Measurements from ENCODE around the gene PLXDC2.
"Not testable (repeated sequence)": the region's sequence is repeated elsewhere in the genome, so short reads cannot be mapped to it uniquely, and the experiment has no call there.

The PLXDC2 gene

GRCh38 chr10:19987931-19988330 is 171.7 kb downstream of the PLXDC2 start:
- no peak for DNase-seq

- DNase-seq, result no peak
Observed at GRCh38 chr10:19993714-19994315, 177.6 kb downstream of the PLXDC2 start.

- no peak for DNase-seq
Observed at GRCh38 chr10:19998482-19998881, 182.2 kb downstream of the PLXDC2 start.

DNA sequence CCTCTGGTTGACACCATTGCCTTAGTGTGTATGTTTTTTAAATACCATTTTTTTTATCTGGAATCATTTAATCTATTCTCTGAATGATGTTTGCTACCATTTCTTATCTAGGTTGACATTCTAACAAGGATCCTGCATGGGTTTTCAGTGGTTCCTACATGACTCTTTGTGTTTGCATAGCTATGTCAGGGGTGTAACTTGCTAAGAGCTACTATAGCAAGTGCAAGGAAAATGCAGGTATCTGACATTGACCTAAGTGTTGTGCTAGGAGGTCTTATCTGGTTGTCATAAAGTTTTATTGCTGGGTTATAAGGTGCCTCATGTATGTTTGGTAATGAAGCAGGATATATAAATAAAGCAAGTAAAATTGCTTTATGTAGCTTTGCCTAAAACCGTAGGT is 183.2 kb downstream of the PLXDC2 start:
- DNase-seq, result no peak

DNA sequence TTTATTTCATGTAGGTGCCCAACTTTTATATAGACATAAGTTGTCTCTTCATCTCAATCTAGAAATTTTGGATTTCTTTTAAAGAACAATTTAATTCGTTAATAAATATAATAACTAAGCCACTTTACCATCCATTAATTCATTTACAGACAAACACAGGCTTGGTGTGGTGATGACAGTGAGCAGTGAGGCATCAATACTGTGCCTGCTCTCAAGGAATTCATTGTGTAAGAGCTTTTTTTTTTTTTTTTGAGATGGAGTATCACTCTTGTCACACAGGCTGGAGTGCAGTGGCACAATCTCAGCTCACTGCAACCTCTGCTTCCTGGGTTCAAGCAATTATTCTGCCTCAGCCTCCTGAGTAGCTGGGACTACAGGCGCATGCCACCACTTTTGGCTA is 185.8 kb downstream of the PLXDC2 start:
- DNase-seq, result not testable (repeated sequence)

DNA sequence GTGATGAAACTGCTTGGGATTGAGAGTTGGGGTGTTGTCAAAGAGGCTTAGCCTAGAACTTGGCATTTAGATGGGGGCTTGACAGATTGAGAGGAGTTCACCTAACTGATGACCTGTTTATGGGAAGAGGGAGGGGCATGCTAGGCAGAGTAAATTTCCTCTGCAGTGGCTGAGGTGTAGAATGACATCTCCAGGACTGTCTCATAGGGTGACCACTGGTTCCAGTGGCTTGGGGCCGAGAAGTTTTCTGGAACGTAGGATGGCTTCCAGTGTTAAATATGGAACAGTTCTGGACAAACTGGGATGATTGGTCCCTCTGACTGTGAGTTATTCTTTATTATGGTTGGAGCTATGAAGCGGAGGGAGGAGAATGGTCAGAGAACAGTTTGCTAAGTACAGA is 186.4 kb downstream of the PLXDC2 start:
- DNase-seq, result no peak

DNA sequence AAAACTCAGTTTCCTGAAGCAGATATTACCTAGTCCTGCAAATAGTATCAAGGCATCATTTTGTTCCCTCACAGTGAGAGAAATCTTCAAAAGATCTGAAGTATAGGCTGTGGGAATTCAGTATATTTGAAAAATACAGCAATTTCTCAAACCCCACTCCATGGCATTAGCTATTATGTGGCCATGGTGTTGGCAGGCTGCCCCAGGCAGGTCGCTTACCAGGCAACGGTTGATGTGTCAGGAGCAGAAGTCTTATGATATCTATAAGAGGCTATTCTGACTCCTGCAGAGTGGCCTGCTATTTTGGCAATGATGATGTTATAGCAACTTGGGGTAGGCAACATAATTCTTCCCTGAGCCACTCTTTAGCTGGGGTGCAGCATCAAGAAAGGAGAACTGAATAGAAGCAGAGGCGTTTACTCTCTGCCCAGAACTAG is 187.9 kb downstream of the PLXDC2 start:
- DNase-seq, result no peak

DNA sequence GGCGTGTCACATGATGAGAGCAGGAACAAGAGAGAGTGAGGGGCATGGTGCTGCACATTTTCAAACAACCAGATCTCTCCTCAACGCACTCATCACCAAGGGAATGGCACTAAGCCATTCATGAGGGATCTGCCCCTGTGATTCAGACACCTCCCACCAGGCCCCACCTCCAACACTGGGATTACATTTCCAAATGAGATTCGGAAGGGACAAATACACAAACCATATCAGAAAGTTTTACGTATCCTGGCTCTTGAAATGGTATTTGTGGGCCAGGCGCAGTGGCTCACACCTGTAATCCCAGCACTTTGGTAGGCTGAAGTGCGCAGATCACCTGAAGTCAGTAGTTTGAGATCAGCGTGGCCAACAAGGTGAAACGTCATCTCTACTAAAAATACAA is 189.4 kb downstream of the PLXDC2 start:
- DNase-seq, result no peak

- no peak for DNase-seq
Observed at GRCh38 chr10:20006169-20006870, 190.1 kb downstream of the PLXDC2 start.

DNA sequence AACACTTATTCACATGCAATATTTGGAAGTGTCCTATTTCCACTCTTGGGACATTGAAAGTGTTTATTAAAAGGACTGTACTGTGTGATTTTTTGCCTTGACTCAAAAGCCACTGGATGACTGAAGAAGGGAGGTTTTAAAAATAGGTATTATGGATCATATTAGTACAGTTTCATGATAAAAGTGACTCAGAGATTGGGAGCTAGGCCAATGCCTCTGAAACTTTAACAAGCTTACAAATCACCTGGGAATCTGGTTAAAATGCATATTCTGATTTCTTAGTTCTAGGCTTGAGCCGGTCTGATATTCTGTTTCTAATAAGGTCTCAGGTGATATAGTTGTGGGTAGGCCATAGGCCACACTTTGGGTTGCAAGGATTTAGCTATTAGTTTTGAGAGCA is 191.2 kb downstream of the PLXDC2 start:
- DNase-seq, result no peak

DNA sequence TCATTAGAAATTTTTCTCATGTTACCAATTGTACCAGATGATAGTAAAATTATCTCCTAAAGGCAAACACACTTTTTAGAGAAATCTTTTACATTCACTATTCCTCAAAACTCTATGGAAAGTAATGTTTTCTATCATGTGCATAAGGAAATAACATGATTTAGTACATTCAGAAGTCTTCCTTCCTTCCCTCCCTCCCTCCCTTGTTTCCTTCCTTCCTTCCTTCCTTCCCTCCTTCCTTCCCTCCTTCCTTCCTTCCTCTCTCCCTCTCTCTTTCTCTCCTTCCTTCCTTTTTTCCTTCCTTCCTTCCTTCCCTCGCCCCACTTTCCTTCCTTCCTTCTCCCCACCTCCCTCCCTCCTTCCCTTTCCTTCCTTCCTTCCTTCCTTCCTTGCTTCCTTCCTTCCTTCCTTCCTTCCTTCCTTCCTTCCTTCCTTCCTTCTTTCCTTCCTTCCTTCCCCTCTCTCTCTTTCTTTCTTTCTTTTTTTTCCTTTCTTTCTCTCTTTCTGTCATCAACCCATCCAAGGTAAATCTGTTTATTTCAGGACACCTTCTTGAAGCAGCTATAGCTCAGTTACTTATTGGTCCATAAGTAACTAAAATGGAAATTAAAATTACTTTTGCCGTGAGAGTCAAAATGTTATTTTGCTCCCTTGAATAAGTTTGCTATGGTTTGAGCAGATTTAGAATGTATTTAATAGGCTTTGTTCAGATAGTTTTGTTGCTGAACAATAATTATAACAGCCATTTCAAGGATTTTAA is 197.9 kb downstream of the PLXDC2 start:
- no peak for DNase-seq

DNA sequence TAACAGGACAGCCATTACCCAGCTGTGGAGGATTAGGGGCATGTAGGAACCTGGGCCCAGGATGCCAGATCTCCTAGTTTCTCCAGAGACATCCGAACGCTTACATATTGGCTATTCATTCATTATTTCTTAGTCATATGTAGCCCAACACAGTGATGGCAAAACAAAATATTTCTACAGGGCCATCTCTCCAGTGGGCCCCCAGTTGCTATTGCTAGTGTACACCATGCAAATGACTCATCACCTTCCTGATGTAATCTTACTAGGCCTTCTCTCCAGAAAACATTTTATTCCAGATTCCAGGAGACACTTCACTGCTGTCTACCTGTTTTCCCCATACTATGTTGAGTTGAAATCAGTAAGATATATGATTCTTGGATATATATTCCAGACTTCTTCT is 201.7 kb downstream of the PLXDC2 start:
- no peak for DNase-seq

DNA sequence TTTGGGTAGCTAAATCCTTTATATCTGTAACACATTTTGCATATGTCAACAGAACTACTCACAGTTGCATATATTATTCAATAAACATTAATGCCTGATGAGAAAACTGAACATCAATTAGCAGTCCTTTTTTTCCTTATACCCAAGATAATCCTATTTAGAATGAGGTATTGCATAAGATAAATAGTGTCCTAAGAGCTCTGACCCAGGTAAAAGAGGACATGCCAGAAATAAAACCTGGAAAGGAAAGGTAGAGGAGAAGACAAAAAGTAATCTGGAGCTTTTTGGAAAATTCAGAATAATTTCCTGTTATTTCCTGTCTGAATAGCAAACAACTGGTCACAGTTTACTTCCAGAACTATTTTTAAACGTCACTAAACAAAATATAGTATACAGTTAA is 204.4 kb downstream of the PLXDC2 start:
- DNase-seq, result no peak

DNA sequence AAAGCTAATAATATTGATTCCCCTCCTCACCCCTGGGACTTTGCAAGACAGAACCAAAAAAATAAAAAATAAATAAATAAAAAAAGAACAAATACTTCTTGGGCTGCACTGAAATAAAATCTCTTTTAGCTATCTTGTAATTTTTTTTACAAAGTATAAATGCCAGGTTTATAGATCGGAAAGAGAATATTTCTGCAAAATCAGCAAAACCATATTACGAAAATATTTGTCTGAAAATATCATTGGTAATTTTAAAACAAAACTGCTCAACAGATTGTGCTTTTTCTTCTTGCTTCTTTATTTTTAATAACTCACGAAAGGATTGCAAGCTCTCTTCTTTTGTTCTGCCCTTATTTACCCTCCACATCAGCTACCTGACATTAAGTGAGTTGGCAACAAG is 213.3 kb downstream of the PLXDC2 start:
- DNase-seq, result no peak

DNA sequence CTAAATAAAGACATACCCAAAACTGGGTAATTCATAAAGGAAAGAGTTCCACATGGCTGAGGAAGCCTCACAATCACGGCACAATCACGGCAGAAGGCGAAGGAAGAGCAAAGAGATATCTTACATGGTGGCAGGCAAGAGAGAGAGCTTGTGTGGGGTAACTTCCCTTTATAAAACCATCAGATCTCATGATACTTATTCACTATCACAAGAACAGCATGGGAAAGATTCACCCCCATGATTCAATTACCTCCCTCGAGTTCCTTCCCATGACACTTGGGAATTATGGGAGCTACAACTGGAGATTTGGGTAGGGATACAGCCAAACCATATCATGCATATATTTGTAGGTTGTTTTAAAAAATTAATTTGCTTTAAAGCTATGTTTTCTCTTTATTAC is 217.2 kb downstream of the PLXDC2 start:
- DNase-seq, result no peak

DNA sequence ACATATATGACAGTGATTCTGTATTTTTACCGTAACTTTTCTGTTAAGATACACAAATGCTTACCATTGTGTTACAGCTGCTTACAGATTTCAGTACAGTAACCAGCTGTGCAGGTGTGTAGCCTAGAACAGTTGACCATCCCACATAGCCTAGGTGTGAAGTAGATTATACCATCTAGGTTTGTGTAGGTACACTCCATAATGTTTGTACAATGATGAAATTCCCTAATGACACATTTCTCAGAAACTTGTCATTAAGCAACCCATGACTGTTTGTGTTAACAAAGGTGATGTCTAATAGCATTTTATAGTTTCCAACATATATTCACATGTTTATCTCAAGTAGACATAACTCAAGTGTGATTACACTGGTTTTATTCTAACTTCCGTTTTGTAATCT is 218.5 kb downstream of the PLXDC2 start:
- no peak for DNase-seq

GRCh38 chr10:20040012-20040411 is 223.8 kb downstream of the PLXDC2 start:
- DNase-seq, result no peak

DNA sequence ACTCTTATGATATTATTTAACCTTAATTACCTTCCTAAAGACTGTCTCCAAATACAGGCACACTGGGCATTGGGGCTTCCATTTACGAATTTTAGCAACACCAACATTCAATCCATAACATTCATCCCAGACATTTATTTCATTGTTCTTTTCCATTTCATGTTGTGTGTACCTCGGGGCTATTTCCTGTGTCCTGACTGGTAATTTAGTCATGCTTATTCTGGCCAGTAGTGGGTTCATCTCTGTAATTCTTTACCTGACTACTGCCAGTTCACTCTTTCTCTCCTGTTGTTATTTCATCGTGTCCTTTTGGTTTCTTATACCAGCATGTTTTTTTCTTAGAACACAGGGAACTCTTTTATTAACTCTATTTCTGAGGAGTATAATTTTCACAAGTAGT is 225.7 kb downstream of the PLXDC2 start:
- no peak for DNase-seq

- not testable (repeated sequence) for DNase-seq
Observed at GRCh38 chr10:20045100-20045499, 228.9 kb downstream of the PLXDC2 start.

DNA sequence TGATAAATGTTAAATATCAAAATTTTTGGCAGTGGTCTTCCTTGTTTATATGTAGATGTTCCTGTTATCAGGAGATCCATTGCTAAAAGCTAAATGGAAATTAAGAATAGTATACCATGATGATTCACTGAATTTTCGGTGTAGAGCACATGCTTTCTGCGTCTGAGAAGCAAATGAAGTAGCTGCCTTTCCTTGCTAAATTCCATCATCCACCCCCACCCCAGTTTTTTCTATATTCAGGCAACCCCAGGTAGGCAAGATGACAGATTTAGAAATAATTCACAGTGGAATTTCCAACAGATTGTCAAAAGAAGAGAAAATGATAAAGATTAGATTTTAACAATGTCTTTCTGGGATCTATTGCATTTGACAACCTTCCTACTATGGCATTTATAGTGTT is 231.9 kb downstream of the PLXDC2 start:
- no peak for DNase-seq

DNA sequence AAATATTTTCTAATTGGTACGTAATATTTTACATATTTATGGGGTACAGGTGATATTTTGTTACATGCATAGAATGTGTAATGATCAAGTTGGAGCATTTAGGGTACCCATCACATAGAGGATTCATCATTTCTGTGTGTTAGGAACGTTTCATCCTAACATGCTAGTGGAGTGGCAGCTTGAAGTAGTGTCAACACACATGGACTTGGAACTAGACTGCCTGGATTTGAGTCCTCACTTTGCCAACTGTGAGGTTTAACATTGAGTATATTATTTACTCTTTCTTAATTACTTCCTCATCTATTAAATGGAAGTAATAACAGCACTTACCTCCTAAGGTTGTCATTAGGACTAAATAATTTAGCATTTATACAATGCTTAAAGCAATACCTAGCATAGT is 241.9 kb downstream of the PLXDC2 start:
- no peak for DNase-seq

DNA sequence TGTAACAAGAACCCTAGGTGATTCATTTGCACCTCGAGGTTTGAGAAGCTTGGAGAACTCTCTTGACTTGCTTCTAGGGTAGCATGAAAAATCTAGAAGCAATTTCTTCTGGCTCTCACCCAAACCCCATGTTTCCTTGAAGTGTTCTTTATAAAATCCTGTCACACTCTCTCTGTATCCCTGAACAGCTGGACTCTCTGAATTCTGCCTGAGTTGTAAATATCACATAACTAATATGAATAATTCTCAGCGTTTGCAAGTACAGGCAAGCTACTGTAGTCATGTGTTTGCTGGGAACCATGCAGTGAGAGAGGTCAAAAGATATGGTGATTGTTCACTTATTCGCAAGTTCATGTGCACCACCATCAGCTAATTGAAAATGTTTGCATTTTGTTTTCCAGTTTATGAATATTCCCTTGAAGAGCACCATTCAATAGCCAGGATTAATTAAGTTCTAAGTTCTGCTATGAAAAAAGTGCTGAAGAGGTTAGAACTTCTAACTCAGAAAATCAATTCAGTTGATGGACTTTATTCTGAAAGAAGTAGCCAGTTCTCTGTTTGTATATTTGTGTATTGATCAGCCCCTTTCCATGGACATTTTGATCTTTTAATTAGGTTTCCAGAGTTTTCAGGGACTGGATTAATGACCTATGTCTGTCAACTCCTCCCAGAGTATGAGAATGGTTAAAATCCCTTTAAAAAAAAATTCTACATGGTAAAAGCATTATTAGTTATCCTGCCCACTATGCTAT is 243.0 kb downstream of the PLXDC2 start:
- DNase-seq, result no peak

- DNase-seq, result no peak
Observed at GRCh38 chr10:20065814-20066213, 249.6 kb downstream of the PLXDC2 start.

- no peak for DNase-seq
Observed at GRCh38 chr10:20073167-20073566, 256.9 kb downstream of the PLXDC2 start.
